AG10803 (cell line): Measurements from ENCODE around the gene CAPN3.
A peak's percentile ranks its signal among the peaks of the same experiment; 100 is the strongest.

Experiments
- DNase-seq: peaks from one replicate; pipeline ENCODE4 v3.0.0; 2010; ENCODE audit warnings: low read depth
- H3K4me3 ChIP-seq: 2 replicates; pipeline ENCODE4 v1.5.1; 2011; ENCODE audit warnings: mild to moderate bottlenecking, low read length, control low read depth
- CTCF ChIP-seq: conservative IDR thresholded peaks from 2 replicates; pipeline ENCODE4 v1.5.1; 2011; ENCODE audit warnings: mild to moderate bottlenecking, low read length, control low read depth, inconsistent platforms

The CAPN3 gene

GRCh38 chr15:42419369-42419768 lies 60.1 kb downstream of the CAPN3 start:
- DNase-seq = no peak
- TF ChIP-seq CTCF = no peak
- H3K4me3 ChIP-seq = no peak overlapping the region

DNA sequence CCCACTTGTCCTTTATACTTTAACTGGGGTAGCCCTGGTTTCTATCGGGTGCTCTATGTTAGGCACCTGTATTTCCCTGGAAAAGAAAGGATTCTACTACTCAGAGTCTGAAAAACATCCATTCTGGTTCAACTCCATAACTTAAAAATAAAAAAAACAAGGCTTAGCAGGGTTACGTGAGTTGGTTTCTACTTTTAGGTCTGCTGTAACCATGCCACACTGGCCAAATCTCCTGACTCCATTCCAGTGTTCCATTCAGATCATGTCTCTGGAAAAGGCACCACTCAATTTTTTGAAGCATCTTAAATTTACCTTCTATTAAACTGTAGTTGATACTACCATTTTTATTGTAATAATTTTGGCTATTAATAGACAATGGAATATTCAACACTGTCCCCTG lies 62.1 kb downstream of the CAPN3 start:
- TF ChIP-seq CTCF = no peak
- no peak overlapping the region for H3K4me3 ChIP-seq
- DNase-seq = no peak

DNA sequence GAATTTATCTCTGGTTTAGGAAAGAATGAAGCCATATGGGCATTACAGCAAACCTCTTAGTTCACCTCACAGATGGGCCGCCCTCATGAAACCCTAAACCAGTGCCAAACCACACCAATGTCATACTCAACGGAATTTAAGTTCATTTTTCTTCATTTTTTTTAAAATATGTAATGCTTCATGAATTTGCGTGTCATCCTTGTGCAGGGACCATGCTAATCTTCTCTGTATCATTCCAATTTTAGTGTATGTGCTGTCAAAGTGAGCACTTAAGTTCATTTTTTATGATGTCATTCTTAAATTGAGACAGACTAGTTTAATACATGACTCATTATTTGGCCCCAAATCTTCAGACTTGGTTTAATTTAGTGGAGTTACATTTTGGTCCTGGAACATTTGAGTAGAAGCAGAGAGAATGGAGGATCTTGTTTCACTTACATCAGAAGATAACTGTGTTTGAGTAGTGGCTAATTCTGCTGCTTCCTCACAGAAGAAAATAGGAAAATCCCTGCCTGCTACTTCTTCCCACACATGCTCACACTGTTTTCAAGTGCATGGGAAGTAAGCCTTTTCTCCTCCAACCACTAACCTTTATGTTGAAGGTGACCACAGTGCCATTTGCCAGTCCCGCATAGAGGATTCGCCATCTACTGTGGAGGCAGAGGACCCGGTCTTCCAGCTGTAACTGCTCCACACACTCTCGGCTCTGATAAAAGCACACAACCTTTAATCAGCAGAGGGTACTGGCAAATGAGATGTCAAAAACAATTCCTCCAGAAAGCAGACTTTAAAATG lies 68.3 kb downstream of the CAPN3 start:
- peak; percentile 95 for DNase-seq
- H3K4me3 ChIP-seq = no peak overlapping the region
- no peak for TF ChIP-seq CTCF

- no peak overlapping the region for H3K4me3 ChIP-seq
- DNase-seq = no peak
- no peak for TF ChIP-seq CTCF
Measured at GRCh38 chr15:42444415-42445063, 85.2 kb downstream of the CAPN3 start.

GRCh38 chr15:42445551-42445950 lies 86.2 kb downstream of the CAPN3 start:
- no peak for TF ChIP-seq CTCF
- no peak overlapping the region for H3K4me3 ChIP-seq
- no peak for DNase-seq

DNA sequence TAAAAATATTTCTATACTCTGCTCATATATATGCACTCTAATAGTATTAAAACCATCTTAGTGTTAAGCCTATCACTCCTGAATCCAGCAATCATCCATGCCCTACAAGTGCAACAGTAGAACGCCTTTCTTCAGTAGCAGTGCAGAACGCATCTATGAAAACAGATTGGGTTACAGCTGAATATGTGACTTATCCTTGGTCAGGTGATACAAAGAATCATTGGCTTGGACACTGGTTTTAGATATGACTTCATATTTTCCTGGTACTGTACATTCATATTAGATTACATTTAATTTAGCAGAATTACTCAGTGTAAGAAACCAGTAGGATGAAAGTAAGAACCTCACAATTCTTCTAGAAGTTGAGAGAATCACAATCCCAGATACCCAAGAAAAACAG lies 88.3 kb downstream of the CAPN3 start:
- DNase-seq = no peak
- no peak for TF ChIP-seq CTCF
- H3K4me3 ChIP-seq = no peak overlapping the region

GRCh38 chr15:42448281-42448680 lies 89.0 kb downstream of the CAPN3 start:
- no peak for TF ChIP-seq CTCF
- no peak for DNase-seq
- H3K4me3 ChIP-seq = no peak overlapping the region
